A549 (cell line): ENCODE results near the gene NUPR2.

Experiments used
- HDAC2 ChIP-seq: fragments of 200-600 bp; sonication (generic); IDR thresholded peaks from 2 replicates; pipeline ENCODE4 v1.6.1; 2016
- MYC ChIP-seq: IDR thresholded peaks from 2 replicates; pipeline ENCODE4 v1.6.1; 2012; ENCODE audit warnings: mild to moderate bottlenecking, inconsistent platforms, low read length, improper control_type of control experiment, borderline replicate concordance
- RNF2 ChIP-seq: fragments of 200-600 bp; sonication (generic); IDR thresholded peaks from 2 replicates; pipeline ENCODE4 v1.6.1; 2016; ENCODE audit warnings: low read depth, mild to moderate bottlenecking, antibody characterized with exemption, moderate library complexity, borderline replicate concordance
- TF ChIP-seq, protein P1 (sequence below): IDR thresholded peaks from 2 replicates; pipeline ENCODE4 v1.6.1; 2012
- TF ChIP-seq, protein P2 (sequence below): fragments of >200 bp; sonication (Bioruptor Twin); formaldehyde crosslinking; IDR thresholded peaks from 3 replicates; pipeline ENCODE4 v1.5.1; 2016

DNA sequence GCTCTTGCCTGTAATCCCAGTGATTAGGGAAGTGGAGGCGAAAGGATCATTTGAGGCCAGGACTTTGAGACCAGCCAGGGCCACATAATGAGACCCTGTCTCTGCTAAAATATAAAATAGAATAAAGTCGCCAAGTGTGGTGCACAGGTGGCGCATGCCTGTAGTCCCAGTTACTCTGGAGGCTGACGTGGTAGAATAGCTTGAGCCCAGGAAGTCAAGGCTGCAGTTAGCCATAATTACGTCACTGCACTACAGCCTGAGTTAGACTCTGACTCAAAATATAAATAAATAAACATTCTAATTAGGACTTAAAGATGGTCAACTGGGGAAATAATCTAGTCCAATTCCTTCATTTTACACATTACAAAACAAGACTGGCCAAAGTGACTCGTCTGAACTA lies 10.7 kb downstream of the NUPR2 start:
- TF ChIP-seq, protein P1, sequence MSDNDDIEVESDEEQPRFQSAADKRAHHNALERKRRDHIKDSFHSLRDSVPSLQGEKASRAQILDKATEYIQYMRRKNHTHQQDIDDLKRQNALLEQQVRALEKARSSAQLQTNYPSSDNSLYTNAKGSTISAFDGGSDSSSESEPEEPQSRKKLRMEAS, result no peak
- TF ChIP-seq MYC, result no peak
- TF ChIP-seq, protein P2, sequence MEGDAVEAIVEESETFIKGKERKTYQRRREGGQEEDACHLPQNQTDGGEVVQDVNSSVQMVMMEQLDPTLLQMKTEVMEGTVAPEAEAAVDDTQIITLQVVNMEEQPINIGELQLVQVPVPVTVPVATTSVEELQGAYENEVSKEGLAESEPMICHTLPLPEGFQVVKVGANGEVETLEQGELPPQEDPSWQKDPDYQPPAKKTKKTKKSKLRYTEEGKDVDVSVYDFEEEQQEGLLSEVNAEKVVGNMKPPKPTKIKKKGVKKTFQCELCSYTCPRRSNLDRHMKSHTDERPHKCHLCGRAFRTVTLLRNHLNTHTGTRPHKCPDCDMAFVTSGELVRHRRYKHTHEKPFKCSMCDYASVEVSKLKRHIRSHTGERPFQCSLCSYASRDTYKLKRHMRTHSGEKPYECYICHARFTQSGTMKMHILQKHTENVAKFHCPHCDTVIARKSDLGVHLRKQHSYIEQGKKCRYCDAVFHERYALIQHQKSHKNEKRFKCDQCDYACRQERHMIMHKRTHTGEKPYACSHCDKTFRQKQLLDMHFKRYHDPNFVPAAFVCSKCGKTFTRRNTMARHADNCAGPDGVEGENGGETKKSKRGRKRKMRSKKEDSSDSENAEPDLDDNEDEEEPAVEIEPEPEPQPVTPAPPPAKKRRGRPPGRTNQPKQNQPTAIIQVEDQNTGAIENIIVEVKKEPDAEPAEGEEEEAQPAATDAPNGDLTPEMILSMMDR, result no peak
- no peak for TF ChIP-seq RNF2
- TF ChIP-seq HDAC2, result no peak
